HG02970 (cell line): ENCODE results near the gene TLCD3B.

ENCODE experiments used
- ATAC-seq: cut with Tn5 transposase; IDR thresholded peaks from one replicate; pipeline ENCODE4 v1.9.1; 2021; ENCODE audit warnings: mild to moderate bottlenecking, moderate library complexity, moderate number of reproducible peaks; ENCODE audit not compliant: unreplicated experiment, low FRiP score

The TLCD3B gene

GRCh38 chr16:30006659-30007377, 24.3 kb downstream of the TLCD3B start:
- ATAC-seq: no peak

DNA sequence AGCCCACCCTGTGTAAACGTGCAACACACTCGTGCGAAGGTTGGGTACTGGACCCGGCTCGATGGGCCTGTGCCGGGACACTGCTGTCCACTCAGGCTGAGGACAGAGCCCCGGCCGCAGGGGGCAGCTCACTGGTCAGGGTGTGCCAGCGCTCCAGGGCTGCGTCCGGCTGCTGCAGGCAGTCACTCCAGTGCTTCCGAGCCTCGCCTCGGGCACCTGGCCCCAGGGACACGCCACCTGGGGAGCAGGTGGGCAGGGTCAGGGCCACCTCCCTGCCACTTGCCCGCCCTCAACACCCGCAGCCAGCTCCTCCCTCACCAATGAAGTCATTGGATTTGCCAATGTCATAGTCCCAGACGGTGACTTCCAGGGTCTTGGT, 25.0 kb downstream of the TLCD3B start:
- no peak for ATAC-seq

DNA sequence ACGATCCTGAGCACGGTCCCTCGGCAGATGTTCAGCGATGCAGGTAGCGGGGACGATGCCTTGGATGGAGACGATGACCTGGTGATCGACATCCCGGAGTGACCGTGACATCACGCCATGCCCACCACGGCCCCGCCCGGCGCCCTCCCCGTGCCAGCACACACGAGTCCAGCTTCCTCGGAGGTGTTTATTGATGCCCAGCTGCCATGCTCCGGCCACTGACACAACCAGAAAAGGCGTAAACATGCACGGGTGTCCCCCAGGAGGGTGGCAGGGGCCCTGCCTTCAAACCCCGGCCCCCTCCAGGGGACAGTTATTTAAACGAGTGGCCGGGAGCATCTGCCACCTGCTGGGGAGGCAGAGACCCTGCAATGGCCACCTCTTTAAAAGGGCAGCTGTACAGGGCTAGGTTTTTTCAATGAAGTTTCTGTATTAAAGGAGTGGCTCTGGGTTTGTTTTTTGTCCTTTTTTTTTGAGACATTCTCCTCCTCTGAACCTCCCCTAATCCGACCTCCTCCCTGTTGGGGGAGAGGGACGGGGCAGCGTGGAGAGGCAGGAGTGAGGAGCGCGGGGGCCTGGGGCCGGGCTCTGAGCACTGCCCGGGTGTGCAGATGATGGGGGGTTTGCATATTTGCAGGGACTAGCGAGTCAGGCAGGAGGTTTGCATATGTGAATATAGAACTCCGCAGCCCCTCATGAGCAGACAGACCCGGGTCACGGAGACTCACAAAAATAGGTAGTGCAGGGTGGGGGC, 25.6 kb downstream of the TLCD3B start:
- ATAC-seq: no peak

GRCh38 chr16:30004811-30005242, 26.2 kb downstream of the TLCD3B start:
- ATAC-seq: no peak

DNA sequence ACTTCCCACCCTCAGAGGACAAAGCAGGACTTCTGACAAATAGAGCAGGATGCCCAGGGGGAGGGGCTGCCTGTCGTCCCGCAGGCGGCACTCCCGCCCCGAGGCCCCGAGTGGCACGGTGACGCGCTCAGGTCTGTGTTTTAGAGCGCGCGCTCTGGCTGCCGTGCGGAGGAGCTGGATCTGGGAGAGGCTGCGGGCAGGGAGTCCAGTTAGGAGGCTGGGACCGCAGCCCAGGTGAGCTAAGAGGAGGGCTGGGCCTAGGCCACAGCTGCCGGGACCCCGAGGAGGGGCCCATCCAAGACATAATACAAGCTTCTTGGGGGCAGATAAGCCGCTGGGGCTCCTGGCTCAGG, 26.7 kb downstream of the TLCD3B start:
- no peak for ATAC-seq

- no peak for ATAC-seq
Observed at GRCh38 chr16:30003670-30004423, 27.2 kb downstream of the TLCD3B start.

DNA sequence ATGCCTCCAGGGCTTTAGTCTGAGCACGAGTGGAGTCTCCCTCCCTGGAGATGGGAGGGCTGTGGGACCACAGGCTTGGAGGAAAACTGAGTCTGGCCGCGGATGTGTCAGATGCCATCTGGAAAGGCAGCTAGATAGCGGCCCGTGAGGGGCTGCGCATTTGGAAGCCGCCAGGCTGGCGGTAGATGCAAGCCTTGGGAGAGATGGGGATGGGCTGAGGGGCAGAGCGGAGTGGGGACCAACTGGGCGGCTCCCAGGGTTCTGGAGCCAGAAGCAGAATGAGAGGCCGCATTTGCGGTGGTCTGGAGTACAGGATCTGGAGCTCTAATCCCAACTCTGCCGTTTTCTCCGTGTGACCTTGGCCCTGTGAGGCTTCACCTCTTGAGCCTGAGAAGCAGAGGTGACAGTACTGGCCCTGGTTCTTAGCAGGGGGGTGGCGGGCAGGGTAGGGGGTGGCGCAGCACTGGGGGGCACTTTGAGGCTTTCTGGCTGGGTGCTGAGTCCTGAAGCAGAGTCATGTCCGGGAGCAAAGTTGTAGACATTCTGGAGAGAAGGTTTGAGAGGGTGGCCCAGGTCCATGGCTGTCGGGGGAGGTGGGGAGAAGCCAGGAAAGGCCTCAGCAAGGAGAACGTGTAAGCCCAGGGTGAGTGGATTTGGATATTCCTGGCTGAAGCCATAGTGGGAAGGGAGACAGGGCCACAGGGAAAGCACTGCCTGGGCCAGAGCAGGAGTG, 28.3 kb downstream of the TLCD3B start:
- ATAC-seq: no peak

- no peak for ATAC-seq
Observed at GRCh38 chr16:30000735-30001631, 30.1 kb downstream of the TLCD3B start.

GRCh38 chr16:29999605-30000004, 31.5 kb downstream of the TLCD3B start:
- no peak for ATAC-seq

GRCh38 chr16:29996766-29997250, 34.3 kb downstream of the TLCD3B start:
- no peak for ATAC-seq

DNA sequence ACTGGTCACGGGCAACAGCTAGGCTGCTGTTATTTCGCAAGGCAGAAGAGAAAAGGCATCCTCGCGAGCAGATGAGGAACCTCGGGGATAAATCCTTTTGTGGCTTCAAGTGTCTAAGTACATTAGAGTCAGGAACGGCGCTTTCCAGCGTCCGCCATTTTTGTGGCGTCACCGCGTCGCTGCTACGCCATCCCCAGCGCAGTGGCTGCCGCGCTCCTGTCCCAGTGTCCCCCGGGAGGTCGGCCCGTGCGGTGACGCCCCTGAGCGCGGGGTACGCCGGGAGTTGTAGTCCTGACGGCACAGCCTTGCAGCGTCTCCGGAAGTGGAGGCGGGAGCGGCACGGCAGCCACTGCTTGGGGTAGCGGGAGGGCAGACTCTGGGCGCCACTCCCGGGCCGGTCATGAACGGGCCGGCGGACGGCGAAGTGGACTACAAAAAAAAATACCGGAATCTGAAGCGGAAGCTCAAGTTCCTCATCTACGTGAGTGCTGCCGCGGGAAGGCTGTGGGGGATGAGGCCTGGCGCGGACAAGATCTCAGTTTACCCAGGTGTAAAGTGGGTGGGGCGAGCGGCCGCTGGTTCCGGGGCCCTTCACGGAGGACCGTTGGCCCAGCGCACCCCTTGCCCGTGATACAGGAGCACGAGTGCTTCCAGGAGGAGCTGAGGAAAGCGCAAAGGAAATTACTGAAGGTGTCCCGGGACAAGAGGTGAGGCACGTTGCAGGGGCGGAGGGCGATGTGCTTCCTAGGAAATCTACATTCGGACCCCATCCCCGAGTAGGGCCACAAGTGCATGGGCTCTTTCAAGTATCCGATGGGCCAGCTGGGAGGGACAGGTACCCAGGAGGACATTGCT, 34.9 kb downstream of the TLCD3B start, which contains the start of gene INO80E:
Gene INO80E (plus strand): TSS at position 331 of the 855 bp plus-strand sequence. CDS start 70 bp downstream, at position 401.
- ATAC-seq: peak; percentile 93

GRCh38 chr16:29995324-29995910, 35.7 kb downstream of the TLCD3B start, which contains the start of gene HIRIP3:
TSS of gene HIRIP3 (minus strand) at chr16:29995617. CDS start at chr16:29995605, 12 bp downstream.
- ATAC-seq: peak; percentile 45

DNA sequence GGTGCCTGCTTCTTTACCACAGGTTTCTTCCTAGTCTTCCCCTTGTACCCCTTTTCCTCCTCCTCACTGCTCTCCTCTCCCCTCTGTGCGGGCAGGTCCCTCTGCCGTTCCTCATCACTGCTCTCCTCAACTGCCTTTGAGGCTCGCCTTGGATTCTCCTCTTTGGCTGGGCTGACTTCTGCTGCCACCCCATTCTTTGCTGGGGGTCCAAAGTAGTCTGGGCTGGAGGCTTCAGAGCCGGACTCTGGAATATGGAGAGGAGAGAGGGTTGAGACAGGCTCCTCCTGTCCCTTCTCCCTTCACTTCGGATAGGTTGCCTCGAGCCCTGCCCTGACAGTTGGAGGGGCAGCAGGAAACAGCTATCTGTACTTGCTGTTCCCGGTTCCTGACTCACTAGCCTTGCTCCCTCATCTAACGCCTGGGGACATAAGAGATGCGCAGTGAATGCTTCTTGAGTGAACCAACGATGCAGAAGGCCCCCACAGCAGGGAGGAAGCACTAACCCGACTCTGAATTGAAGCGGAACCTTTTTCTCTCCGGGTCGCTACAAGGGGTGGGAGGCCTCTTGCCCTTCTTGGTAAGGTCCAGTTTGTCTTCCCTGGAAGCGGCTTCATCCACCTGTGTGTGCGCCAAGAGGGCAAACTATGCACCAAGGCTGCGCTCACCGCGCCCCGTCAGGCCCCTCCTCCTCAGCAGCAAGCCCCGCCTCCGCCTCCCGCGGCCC, 36.3 kb downstream of the TLCD3B start:
- ATAC-seq: no peak

DNA sequence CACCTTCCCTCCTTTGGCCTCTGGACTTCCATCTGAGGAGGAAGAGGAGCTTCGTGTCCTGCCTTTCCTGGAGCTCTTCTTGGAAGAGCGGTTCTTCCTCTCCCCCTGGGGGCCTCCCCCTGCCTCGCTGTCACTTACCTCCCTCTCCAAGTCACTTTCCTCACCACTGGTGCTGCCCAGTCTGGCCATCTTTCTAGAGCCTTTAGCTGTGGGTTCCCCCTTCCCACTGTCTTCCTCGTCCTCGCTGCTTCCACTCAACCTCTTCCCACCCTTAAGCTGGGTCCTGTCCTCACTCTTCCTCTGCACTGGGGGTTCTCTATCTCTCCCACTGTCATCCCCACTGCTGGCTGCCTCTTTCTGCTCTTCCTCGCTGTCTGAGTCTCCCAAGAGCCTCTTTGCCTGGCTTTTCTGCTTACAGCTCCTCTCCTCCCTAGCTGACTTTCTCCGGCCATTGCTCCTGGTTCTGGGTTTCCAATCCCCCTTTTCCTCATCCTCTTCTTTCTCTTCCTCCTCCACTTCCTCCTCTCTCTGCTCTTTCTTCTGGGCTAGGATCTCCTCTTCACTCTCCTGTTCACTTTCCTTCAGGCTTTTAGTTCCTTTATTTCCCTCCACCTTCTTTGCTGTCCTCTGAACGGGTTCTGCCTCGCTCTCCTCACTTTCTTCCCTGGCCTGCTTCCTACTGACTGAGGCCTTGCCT, 37.0 kb downstream of the TLCD3B start:
- no peak for ATAC-seq

DNA sequence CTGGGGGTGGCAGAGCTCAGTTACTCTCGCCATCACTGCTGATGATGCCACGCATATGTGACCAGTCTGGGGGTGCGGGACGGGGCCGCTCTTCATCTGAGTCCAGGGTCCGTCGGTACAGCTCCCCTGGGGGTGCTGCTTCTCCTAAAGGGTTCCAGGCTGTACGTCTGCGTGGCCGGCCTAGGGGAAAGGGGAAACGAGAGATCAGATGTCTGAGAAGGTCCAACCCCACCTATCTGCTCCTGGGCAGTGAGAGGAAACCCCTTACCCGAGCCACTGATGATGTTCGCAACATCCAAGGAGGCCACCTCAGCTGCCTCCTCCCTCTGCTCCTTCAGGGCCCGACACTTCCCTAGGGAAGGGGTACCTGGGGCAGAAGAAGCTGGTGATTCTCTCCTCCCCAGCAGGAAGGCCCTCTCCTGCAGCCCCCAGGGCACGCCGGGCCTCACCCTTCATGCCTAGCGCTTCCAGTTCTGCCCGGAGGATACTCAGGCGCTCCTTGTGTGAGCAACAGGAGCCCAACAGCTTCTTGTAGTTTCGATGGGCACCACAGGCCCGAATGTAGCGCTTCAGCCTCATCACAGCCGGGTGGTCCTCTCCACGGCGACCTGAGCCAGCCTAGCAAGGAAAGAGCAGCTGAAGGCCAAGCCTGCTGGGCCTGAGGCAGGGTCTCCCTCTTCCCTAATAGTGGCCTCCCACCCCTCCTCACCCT, 37.7 kb downstream of the TLCD3B start:
- no peak for ATAC-seq

GRCh38 chr16:29992344-29992967, 38.6 kb downstream of the TLCD3B start:
- ATAC-seq: no peak
